K562 (cell line): ENCODE results near the gene SURF4. TPM values are rescaled to one million over a fixed set of nuclear protein-coding genes. Genes with fewer than 3 reads are reported as not detected.

Experiments
- ATF2 ChIP-seq: sonication (generic); formaldehyde crosslinking; IDR thresholded peaks from 2 replicates; pipeline ENCODE4 v1.8.1; 2022; ENCODE audit warnings: missing genetic modification reagents
- CAMTA2 ChIP-seq: fragments of 250-450 bp; sonication (Bioruptor Pico); conservative IDR thresholded peaks from 2 replicates; pipeline ENCODE4 v1.5.1; 2022
- COPS2 ChIP-seq: fragments of 450-650 bp; conservative IDR thresholded peaks from 2 replicates; pipeline ENCODE4 v1.6.1; 2016; ENCODE audit warnings: mild to moderate bottlenecking, moderate library complexity
- E4F1 ChIP-seq: fragments of 250-450 bp; sonication (Bioruptor Pico); IDR thresholded peaks from 2 replicates; pipeline ENCODE4 v1.5.0; 2021; ENCODE audit warnings: mild to moderate bottlenecking, borderline replicate concordance
- HIVEP1 ChIP-seq: fragments of 250-450 bp; sonication (Bioruptor Pico); IDR thresholded peaks from 2 replicates; pipeline ENCODE4 v1.4.0; 2020; ENCODE audit warnings: mild to moderate bottlenecking
- HMGXB4 ChIP-seq: sonication (generic); formaldehyde crosslinking; IDR thresholded peaks from 2 replicates; pipeline ENCODE4 v1.8.1; 2023; ENCODE audit warnings: mild to moderate bottlenecking, missing genetic modification reagents
- NELFE ChIP-seq: IDR thresholded peaks from 2 replicates; pipeline ENCODE4 v1.6.1; 2011; ENCODE audit warnings: mild to moderate bottlenecking; ENCODE audit not compliant: insufficient read depth, insufficient read length
- REST ChIP-seq, 2 experiments: fragments of 450-650 bp; formaldehyde crosslinking in 1 of 2; IDR thresholded peaks; 2 replicates each; pipeline versions ENCODE4 v1.4.0 to v1.6.1; 2014 to 2020; ENCODE audit warnings: mild to moderate bottlenecking in 2 of 2, borderline replicate concordance in 1 of 2, low read depth in 1 of 2
- RFX5 ChIP-seq: IDR thresholded peaks from 2 replicates; pipeline ENCODE4 v1.6.1; 2011; ENCODE audit warnings: low read depth, mild to moderate bottlenecking, improper control_type of control experiment, low read length
- RFX7 ChIP-seq: fragments of 250-450 bp; sonication (Bioruptor Pico); IDR thresholded peaks from 2 replicates; pipeline ENCODE4 v1.5.1; 2021; ENCODE audit warnings: mild to moderate bottlenecking
- ZNF785 ChIP-seq: fragments of 250-450 bp; sonication (Bioruptor Pico); IDR thresholded peaks from 2 replicates; pipeline ENCODE4 v1.4.0; 2020; ENCODE audit warnings: mild to moderate bottlenecking
- polyA plus RNA-seq, 8 experiments: library from polyadenylated mRNA; depleted of rRNA in 4 of 8; stranded (reverse) in 5 of 8; unstranded in 3 of 8; fragments of >200 nt; fragmentation: Nextera tagmentation in 2 of 8; fragmentation: Illumina TruSeq in 1 of 8; extraction: Ambion mirVana in 2 of 8; extraction: Trizol in 1 of 8; gene quantifications; 2 replicates each; pipeline versions ENCODE4 v1.2.1 to v1.2.3, GENCODE V29; 2011 to 2014; ENCODE audit warnings: inconsistent platforms in 1 of 8, missing spikeins in 1 of 8
- total RNA-seq, 7 experiments: library from RNA; depleted of rRNA in 6 of 7; stranded (reverse); fragments of >200 nt in 6 of 7; fragmentation: Illumina TruSeq in 2 of 7; extraction: Trizol in 2 of 7; gene quantifications; 2 replicates each; pipeline versions ENCODE4 v1.2.1 to v1.2.3, GENCODE V29; 2011 to 2021; ENCODE audit warnings: low replicate concordance in 1 of 7

The SURF4 gene
- total and polyA plus RNA-seq, 9 of the 15 experiments (the other 6 are each of a cell fraction or from before 2014, with no cell fraction given) = 8.4 to 176 (median 130) TPM

GRCh38 chr9:133375724-133376654 lies at the start of gene SURF4, which contains the start of gene STKLD1 (continued):
- TF ChIP-seq ATF2 (CRISPR knock-in tag) (no peak), ZNF785 (CRISPR knock-in tag) (no peak), HMGXB4 (CRISPR knock-in tag) (peak; percentile 48; the same call in 1 of the 2 replicates), CAMTA2 (CRISPR knock-in tag) (no peak), REST (IDR thresholded peaks at IDR 0.05; ENCODE audit: borderline replicate concordance) (no peak; the same call in 1 of the 2 replicates), REST (CRISPR knock-in tag; IDR thresholded peaks at IDR 0.05; ENCODE audit: low read depth) (no peak), E4F1 (CRISPR knock-in tag) (no peak), RFX5 (no peak), HIVEP1 (no peak), RFX7 (CRISPR knock-in tag) (no peak), COPS2 (no peak), NELFE (no peak)
